ENCODE results near the gene ARL14EPL. TPM values are rescaled to one million over a fixed set of nuclear protein-coding genes. Genes with fewer than 3 reads are reported as not detected.
"Not testable (repeated sequence)": the region's sequence is repeated elsewhere in the genome, so short reads cannot be mapped to it uniquely, and the experiment has no call there.

The ARL14EPL gene
- total RNA-seq, 1 donor from 2014 or later, result not detected

GRCh38 chr5:116090302-116090701 lies 58.0 kb downstream of the ARL14EPL start:
- Mint-ChIP-seq H3K4me1 (ENCODE audit: low read depth) (peaks cover 11% of the 10 kb centered on the region), H3K4me3 (ENCODE audit: unreplicated experiment) (no peak overlapping the region), H3K36me3 (ENCODE audit: low read depth) (peaks cover 18% of the 10 kb centered on the region), H3K27ac (ENCODE audit: unreplicated experiment) (no peak overlapping the region), H3K27me3 (ENCODE audit: low read depth) (no peaks in the 10 kb centered on the region), H3K9me3 (ENCODE audit: low read depth) (no peaks in the 10 kb centered on the region)
- TF ChIP-seq CTCF (IDR thresholded peaks at IDR 0.05), result no peak
- DNase-seq (ENCODE audit: low spot score), result no peak

- Mint-ChIP-seq H3K4me1 (ENCODE audit: low read depth) (peaks cover 3% of the 10 kb centered on the region), H3K9me3 (ENCODE audit: low read depth) (no peaks in the 10 kb centered on the region), H3K27ac (ENCODE audit: unreplicated experiment) (no peak overlapping the region), H3K36me3 (ENCODE audit: low read depth) (peaks cover 19% of the 10 kb centered on the region), H3K4me3 (ENCODE audit: unreplicated experiment) (no peak overlapping the region), H3K27me3 (ENCODE audit: low read depth) (no peaks in the 10 kb centered on the region)
- no peak for TF ChIP-seq CTCF (IDR thresholded peaks at IDR 0.05)
- no peak for DNase-seq (ENCODE audit: low spot score)
These were observed 59.1 kb downstream of the ARL14EPL start for GRCh38 chr5:116091416-116091815.

- Mint-ChIP-seq H3K4me3 (ENCODE audit: unreplicated experiment) (no peak overlapping the region), H3K27ac (ENCODE audit: unreplicated experiment) (no peak overlapping the region), H3K9me3 (ENCODE audit: low read depth) (peaks cover 5% of the 10 kb centered on the region), H3K36me3 (ENCODE audit: low read depth) (peaks cover 27% of the 10 kb centered on the region), H3K27me3 (ENCODE audit: low read depth) (no peaks in the 10 kb centered on the region), H3K4me1 (ENCODE audit: low read depth) (no peaks in the 10 kb centered on the region)
- TF ChIP-seq CTCF (IDR thresholded peaks at IDR 0.05), result no peak
- DNase-seq (ENCODE audit: low spot score), result no peak
These were observed 65.0 kb downstream of the ARL14EPL start for GRCh38 chr5:116097301-116097700.

GRCh38 chr5:116098998-116099397 lies 66.7 kb downstream of the ARL14EPL start:
- DNase-seq (ENCODE audit: low spot score), result no peak
- no peak overlapping the region for H3K4me3 Mint-ChIP-seq (ENCODE audit: unreplicated experiment)
- H3K9me3 Mint-ChIP-seq (ENCODE audit: low read depth), result peaks cover 6% of the 10 kb centered on the region
- no peaks in the 10 kb centered on the region for H3K4me1 Mint-ChIP-seq (ENCODE audit: low read depth)
- TF ChIP-seq CTCF (IDR thresholded peaks at IDR 0.05), result no peak
- peaks cover 25% of the 10 kb centered on the region for H3K36me3 Mint-ChIP-seq (ENCODE audit: low read depth)
- no peaks in the 10 kb centered on the region for H3K27me3 Mint-ChIP-seq (ENCODE audit: low read depth)
- no peak overlapping the region for H3K27ac Mint-ChIP-seq (ENCODE audit: unreplicated experiment)

- not testable (repeated sequence) for H3K4me3 Mint-ChIP-seq (ENCODE audit: unreplicated experiment); DNase-seq (ENCODE audit: low spot score); H3K4me1 Mint-ChIP-seq (ENCODE audit: low read depth); H3K27ac Mint-ChIP-seq (ENCODE audit: unreplicated experiment); H3K27me3 Mint-ChIP-seq (ENCODE audit: low read depth)
- Mint-ChIP-seq H3K9me3 (ENCODE audit: low read depth) (peaks cover 11% of the 10 kb centered on the region), H3K36me3 (ENCODE audit: low read depth) (peaks cover 16% of the 10 kb centered on the region)
These were observed 72.7 kb downstream of the ARL14EPL start for GRCh38 chr5:116104941-116105340.

Other genes with a start within 250 kb of the ARL14EPL start
- gene CDO1, start 215.8 kb upstream of the ARL14EPL start, total RNA-seq, result 2.8 to 7.1 TPM (median 3.3 TPM) in 3 replicates
- gene ATG12, start 190.9 kb upstream of the ARL14EPL start, total RNA-seq, result 45.4 to 57.9 TPM (median 48.0 TPM) in 3 replicates
- 105 to 133 TPM (median 124 TPM) in 3 replicates for gene AP3S1, start 190.5 kb upstream of the ARL14EPL start, total RNA-seq
- gene LVRN, start 70.0 kb upstream of the ARL14EPL start, total RNA-seq, result 0.19 to 0.62 TPM (median 0.46 TPM) in 3 replicates
- gene COMMD10, start 52.6 kb downstream of the ARL14EPL start, total RNA-seq, result 18.0 to 23.0 TPM (median 18.6 TPM) in 3 replicates